A673 (cell line): Measurements from ENCODE around the gene NPC2. TPM values are rescaled to one million over a fixed set of nuclear protein-coding genes. Genes with fewer than 3 reads are reported as not detected.

Source experiments
- BruUV-seq: library from RNA; stranded (reverse); fragments of 400-500 nt; replicated peaks from 2 replicates; lab custom pipeline; 2021; lab: Mats Ljungman, UMichigan
- CTCF ChIA-PET: fragments of 300-600 bp; sonication (Branson Sonifier 250); formaldehyde crosslinking; loops from one replicate; lab custom pipeline; 2022; ENCODE audit warnings: antibody characterized with exemption; lab: Charles Lee
- POLR2A ChIA-PET: fragments of 300-600 bp; sonication (Branson Sonifier 250); formaldehyde crosslinking; loops from one replicate; lab custom pipeline; 2022; ENCODE audit warnings: antibody characterized with exemption; ENCODE audit not compliant: low non-redundant PET; lab: Charles Lee
- DNase-seq: peaks from one replicate; pipeline ENCODE4 v3.0.0-alpha.2; 2015; ENCODE audit warnings: low spot score
- H3K27ac ChIP-seq: fragments of 200-600 bp; sonication (generic); 2 replicates; pipeline ENCODE4 v1.5.1; 2016; ENCODE audit warnings: mixed run types, low read depth, mild to moderate bottlenecking, mixed read lengths, antibody characterized with exemption, low read length; ENCODE audit not compliant: poor library complexity, severe bottlenecking
- H3K27me3 ChIP-seq: fragments of 200-600 bp; sonication (generic); replicated peaks from 2 replicates; pipeline ENCODE4 v1.6.1; 2017; ENCODE audit warnings: mixed run types, low read depth, mild to moderate bottlenecking, mixed read lengths, antibody characterized with exemption, low read length; ENCODE audit not compliant: insufficient read depth, poor library complexity
- H3K36me3 ChIP-seq: fragments of 200-600 bp; sonication (generic); 2 replicates; pipeline ENCODE4 v1.6.1; 2016; ENCODE audit warnings: mixed run types, mild to moderate bottlenecking, mixed read lengths, antibody characterized with exemption, low read length; ENCODE audit not compliant: insufficient read depth, poor library complexity, severe bottlenecking
- H3K4me1 ChIP-seq: fragments of 200-600 bp; sonication (generic); 2 replicates; pipeline ENCODE4 v1.6.1; 2017; ENCODE audit warnings: mixed run types, mild to moderate bottlenecking, mixed read lengths, antibody characterized with exemption, low read length; ENCODE audit not compliant: insufficient read depth, poor library complexity, severe bottlenecking
- H3K4me3 ChIP-seq: fragments of 200-600 bp; sonication (generic); 2 replicates; pipeline ENCODE4 v1.5.1; 2016; ENCODE audit warnings: low read depth, mixed run types, mild to moderate bottlenecking, mixed read lengths, low read length; ENCODE audit not compliant: poor library complexity, severe bottlenecking
- H3K9me3 ChIP-seq: fragments of 200-600 bp; sonication (generic); 2 replicates; pipeline ENCODE4 v1.6.1; 2016; ENCODE audit warnings: mixed run types, low read depth, mild to moderate bottlenecking, mixed read lengths, antibody characterized with exemption, low read length; ENCODE audit not compliant: poor library complexity, severe bottlenecking
- CTCF ChIP-seq: fragments of 300-800, 200-600 bp; sonication (generic); conservative IDR thresholded peaks from 2 replicates; pipeline ENCODE4 v1.5.1; 2017; ENCODE audit warnings: low read depth, mild to moderate bottlenecking, antibody characterized with exemption, low read length, moderate library complexity, mixed read lengths
- EZH2 ChIP-seq: fragments of 200-600 bp; sonication (generic); IDR thresholded peaks from 2 replicates; pipeline ENCODE4 v1.6.1; 2017; ENCODE audit warnings: borderline replicate concordance, low read depth, mild to moderate bottlenecking, mixed read lengths, antibody characterized with exemption, low read length; ENCODE audit not compliant: poor library complexity, severe bottlenecking
- intact Hi-C: fragments of 100-400 bp; cut with micrococcal nuclease; formaldehyde crosslinking; loops from one replicate; pipeline ENCODE4 v1.10.0; 2022; ENCODE audit not compliant: unreplicated experiment
- total RNA-seq: library from RNA; stranded (reverse); gene quantifications from 2 replicates; pipeline ENCODE4 v1.2.3, GENCODE V29; 2021

NPC2 gene
- total RNA-seq, 1 experiment from 2014 or later = 68.8 TPM

DNA sequence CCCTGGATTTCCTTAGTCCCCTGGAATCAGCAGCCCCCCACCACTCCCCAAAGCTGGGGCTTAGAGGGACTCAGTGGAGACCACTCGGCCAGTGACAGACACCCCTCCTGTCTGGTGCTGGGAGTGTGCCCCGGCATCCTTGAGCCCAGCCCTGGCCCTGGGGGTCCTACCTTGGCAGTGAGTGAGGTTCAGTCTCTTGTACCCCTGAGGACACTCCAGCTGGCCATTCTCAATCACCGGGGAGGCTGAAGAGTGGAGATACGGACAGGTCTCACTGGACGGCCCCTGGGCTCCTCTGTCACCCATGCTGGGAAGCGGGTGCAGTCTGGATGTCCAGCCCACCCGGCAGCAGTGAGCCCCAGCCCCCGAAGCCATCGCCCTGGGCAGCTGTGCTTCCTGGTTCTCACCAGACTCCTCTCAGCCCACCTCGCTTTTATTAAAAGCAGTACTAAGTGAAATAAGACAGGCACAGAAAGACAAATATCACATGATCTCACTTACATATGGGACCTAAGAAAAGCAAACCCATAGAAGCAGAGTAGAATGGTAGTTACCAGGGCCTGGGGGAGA is 42.7 kb upstream of the NPC2 start:
- intact Hi-C loops = no loop called here
- no peak for TF ChIP-seq CTCF
- TF ChIP-seq EZH2 = no peak
- CTCF ChIA-PET = no interaction called here
- no peak for DNase-seq
- Histone ChIP-seq H3K36me3 (no peaks in the 10 kb centered on the region), H3K4me3 (no peak overlapping the region), H3K4me1 (no peaks in the 10 kb centered on the region), H3K27ac (no peak overlapping the region), H3K27me3 (no peaks in the 10 kb centered on the region), H3K9me3 (no peaks in the 10 kb centered on the region)
- no TSS peak for BruUV-seq
- POLR2A ChIA-PET = no interaction called here

- intact Hi-C loops = no loop called here
- Histone ChIP-seq H3K27me3 (no peaks in the 10 kb centered on the region), H3K4me3 (no peak overlapping the region), H3K4me1 (no peaks in the 10 kb centered on the region), H3K27ac (no peak overlapping the region), H3K36me3 (no peaks in the 10 kb centered on the region), H3K9me3 (no peaks in the 10 kb centered on the region)
- CTCF ChIA-PET = no interaction called here
- DNase-seq = no peak
- BruUV-seq = no TSS peak
- TF ChIP-seq EZH2 (no peak), CTCF (no peak)
- POLR2A ChIA-PET = no interaction called here
Measured at GRCh38 chr14:74533576-74533975, 40.5 kb upstream of the NPC2 start.

DNA sequence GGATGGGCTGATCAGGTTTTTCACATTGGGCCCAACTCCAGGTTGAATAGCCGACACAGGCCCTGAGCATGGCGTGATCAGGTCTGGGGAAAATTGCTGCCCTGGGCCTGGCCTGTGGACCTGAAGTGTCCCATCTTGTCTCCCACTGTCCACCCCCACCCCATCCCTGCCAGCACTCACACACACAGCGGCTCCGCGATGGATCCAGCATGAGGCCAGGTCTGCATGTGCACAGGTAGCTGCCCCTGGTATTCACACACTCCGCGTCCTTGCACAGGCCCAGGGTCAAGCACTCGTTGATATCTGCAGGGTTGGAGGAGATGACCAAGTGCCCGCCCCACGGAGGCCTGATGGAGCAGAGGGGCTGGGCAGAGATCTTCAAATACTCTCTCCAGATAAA is 39.1 kb upstream of the NPC2 start:
- Histone ChIP-seq H3K4me1 (no peaks in the 10 kb centered on the region), H3K4me3 (no peak overlapping the region), H3K36me3 (no peaks in the 10 kb centered on the region), H3K27me3 (no peaks in the 10 kb centered on the region), H3K9me3 (no peaks in the 10 kb centered on the region), H3K27ac (no peak overlapping the region)
- TF ChIP-seq CTCF = no peak
- ChIA-PET CTCF (no interaction called here), POLR2A (no interaction called here)
- DNase-seq = no peak
- intact Hi-C loops = no loop called here
- no TSS peak for BruUV-seq
